Forelimb muscle (tissue), 1 donor: ENCODE measurements around the gene CLSTN3. TPM values are rescaled to one million over a fixed set of nuclear protein-coding genes. Genes with fewer than 3 reads are reported as not detected.
"Not testable (repeated sequence)": the region's sequence is repeated elsewhere in the genome, so short reads cannot be mapped to it uniquely, and the experiment has no call there.

Experiments used
- DNase-seq: peaks from one replicate; pipeline ENCODE4 v3.0.0-alpha.2; 2013; ENCODE audit warnings: low read depth
- polyA plus RNA-seq: library from polyadenylated mRNA; unstranded; fragments of 120-200 nt; gene quantifications from one replicate; pipeline ENCODE4 v1.2.1, GENCODE V29; 2013; ENCODE audit not compliant: insufficient read length

The CLSTN3 gene
- polyA plus RNA-seq, 1 donor, result 13.5 TPM

DNA sequence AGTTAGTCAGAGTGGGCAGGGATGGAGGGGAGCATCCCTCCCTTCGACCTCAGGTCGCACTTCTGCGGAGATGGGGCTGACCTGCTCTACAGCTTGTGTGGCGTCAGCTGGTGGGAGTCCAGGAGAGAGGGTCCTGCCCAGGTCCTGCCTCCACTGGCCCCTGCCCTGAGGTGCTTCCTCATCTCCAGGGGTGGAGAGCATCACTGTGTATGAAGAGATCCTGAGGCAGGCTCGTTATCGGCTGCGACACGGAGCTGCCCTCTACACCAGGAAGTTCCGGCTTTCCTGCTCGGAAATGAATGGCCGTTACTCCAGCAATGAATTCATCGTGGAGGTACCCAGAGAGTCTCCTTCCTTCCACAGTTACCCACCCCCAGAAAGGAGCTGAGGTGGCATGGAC, 20.2 kb downstream of the CLSTN3 start:
- no peak for DNase-seq

DNA sequence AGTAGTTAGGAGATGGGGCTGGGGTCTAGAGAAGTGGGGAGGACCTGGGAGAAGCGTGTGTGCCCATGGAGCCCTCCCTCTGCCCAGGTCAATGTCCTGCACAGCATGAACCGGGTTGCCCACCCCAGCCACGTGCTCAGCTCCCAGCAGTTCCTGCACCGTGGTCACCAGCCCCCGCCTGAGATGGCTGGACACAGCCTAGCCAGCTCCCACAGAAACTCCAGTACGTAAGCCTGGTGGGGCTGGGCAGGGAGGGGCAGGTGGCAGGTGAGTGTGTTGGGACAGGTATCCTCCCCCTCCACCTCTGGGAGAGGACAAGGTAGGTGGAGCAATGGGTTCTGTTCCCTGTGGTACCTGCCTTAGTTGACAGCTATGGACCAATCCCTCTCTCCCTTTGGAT, 20.7 kb downstream of the CLSTN3 start:
- DNase-seq, result no peak

DNA sequence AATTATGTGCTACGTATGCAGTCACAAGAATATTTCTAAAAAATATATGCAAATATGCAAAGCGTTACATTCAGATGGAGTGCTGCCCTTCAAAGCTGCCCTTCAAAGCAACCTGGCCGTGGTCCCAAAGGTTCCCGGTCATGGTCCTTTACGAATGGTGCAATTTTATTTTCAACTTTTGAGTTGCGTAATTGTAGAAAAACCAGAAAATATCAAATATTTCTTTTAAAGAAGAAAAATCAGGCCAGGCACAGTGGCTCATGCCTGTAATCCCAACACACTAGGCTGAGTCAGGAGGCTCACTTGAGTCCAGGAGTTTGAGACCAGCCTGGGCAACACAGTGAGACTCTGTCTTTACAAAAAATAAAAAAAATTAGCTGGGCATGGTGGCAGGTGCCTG, 21.4 kb downstream of the CLSTN3 start:
- no peak for DNase-seq

DNA sequence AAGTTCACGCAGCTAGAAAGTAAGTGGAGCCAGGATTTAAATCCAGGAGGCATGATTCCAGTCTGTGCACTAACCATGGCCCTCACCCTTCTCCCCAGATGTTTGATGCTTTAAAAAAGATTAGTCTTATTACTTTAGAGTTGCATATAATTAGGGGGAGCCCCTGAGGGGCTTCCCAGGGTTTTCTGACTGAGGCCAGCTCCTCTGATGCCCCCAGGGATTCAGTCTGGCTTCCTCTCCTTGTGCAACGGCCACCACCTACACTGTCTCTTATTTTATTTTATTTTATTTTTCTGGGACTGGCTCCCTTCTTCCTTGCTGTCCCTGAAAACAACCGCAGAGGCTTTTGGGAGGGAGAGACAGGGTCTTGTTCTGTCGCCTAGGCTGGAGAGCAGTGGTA, 22.6 kb downstream of the CLSTN3 start:
- DNase-seq, result no peak

DNA sequence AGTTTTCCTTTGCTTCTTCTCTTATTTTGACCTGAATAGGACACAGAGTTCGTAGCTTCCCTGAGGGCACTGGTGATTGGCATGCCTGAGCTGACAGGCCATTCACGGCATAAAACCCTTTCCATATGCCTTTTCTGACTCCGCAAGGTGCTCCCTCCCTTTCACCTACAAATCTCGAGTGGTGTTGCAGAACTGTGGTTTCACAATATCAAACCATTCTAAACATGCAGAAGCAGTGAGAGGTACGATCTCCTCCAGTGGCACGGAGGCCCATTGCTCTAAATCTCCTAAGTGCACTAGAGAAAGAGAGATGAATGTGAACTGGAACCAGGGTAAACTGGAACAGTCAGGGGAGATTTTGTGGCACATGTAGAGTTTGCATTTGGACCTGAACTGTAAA, 23.9 kb downstream of the CLSTN3 start:
- DNase-seq, result no peak

DNA sequence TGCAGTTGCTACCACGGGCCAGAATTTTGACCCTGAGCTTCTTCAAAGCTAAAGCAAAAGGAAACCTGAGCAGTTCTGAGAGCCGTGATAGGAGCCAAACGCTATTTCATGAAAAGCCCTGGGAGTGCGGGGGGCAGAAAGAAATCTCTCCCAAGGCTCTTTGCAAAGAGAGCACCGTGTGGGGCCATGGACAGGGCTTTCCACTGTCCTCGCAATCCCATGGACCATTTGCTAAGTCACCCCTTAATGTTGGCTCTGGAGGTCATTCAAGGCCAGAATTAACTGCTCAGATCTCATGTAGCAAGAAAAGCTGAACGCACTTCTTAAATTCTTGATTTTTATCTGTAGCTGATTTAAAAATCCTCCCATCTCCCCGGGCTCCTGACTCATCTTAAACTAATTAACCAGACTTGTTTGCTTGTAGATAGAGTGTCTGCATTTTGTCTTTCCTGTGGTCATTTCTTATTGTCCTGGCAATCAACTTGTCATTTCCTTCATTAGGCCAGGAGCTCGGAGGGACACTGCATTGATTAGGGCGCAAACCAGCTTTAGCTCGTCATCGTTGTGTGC, 24.8 kb downstream of the CLSTN3 start:
- no peak for DNase-seq

DNA sequence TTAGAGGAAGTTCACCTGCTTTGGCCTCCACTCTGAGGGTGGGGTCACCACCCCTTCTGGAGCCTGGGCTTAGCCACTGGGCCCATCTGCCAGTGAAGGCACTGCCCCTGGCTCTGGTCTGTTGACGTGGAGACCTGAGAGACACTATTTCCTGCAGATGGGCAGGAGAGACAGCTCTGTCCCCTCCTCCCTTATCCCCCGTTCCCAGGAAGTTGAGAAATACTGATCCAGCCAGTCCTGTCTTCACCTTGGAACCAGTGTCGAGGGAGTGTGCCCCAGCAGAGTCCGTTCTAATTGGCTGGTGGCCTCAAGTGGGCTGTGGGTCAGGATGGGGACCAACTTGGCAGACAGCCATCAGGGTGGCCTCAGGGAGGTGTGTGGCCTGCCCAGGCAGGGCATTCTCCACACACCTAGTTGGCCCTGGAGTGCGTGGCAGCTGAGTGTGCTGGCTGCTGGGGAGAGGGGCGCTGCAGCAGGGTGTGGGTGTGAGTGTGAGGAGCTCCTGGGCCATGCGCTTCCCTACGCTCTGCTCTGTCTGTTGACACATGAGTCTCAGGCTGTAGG, 25.4 kb downstream of the CLSTN3 start:
- DNase-seq, result no peak

DNA sequence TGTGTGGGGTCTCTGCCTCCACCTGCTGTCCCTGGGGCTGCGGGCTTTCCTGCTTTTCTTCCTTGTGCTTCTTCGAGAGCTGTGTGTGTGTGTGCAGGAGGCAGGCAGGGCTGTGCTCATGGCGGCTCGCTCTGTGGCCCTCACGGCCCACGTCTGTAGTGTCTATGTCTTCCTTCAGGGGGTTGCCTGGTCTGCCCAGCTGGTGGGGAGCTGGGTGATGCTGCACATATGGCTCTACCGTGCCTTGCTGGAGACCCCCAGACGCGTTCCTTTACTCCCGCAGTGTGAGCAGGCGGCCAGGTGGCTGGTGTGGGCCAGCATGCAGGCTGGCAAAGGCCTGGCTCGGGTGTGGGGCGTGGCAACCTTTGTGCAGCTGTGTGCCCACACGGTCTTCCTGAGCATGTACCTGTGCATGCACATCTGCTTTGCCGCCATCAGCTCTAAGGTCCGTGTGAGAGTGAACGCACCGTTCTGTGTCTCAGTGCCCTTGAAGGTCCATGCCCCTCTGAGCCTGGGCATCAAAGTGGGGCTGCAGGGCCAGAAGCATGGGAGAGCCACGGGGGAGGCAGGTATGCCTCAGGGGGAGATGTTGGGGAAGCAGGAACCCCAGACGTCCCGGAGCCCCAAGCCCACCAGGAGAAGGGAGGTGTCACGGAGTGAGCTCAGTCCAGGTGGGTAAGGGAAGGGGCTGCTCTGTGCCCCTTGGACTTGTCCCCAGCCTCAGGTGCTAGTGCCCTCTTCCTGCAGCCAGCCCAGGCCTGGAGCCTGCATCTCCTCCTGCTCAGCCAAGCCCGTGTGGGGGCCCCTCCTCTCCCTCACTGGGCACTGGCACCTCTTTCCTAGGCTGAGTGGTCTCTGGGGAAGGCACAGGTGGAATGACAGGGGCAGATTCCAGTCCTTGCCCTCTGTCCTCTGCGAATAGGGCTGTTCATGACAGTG, 26.4 kb downstream of the CLSTN3 start:
- DNase-seq, result no peak

DNA sequence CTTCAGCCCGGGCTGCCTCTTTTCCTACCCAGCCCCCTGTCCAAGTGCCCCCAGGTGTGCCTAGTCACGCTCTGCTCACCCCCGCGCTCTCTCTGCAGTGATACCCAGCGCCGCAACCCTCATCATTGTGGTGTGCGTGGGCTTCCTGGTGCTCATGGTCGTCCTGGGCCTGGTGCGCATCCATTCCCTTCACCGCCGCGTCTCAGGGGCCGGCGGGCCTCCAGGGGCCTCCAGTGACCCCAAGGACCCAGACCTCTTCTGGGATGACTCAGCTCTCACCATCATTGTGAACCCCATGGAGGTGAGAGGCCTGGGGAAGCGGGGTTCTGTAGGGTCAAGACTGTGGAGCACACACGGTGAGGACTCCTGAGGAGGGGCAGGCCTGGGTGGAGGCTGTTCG, 27.2 kb downstream of the CLSTN3 start:
- DNase-seq, result no peak

DNA sequence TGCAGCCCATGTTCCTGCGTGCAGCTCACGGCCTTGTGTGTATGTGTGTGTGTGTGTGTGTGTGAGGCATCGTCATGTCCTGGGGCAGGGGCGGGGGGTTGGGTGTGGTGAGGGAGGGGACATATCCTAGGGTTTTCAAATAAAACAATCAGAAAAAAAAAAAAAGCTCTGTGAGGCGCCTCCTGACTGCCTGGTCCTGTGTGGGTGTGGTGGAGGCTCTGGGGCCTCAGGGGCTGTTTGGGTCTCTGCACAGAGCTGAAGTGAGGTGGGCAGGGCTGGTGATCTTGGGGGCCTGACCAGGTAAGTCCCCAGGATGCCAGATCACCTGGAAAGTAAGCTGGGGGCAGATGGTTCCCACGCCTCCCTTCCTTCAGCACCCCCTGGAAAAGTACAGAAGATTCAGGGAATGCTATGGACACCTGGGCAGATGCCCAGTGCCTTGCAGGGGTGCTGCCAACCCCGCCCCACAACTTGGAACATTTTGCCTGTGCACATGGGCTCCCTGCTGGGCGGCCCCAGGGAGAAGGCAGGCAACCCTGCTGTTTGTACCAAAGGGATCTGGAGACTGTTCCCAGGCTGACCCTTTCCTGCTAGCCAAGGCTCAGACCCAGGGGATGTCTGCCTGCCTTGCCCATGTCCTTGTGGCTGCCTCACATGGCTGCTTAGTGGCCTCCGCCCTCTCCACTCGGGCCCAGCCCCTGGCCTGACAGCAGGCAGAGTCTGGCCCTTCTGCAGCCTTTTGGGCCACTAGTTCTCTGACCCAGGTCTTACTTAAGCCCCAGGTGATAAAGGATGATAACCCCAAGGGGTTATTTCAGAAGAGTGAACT, 28.8 kb downstream of the CLSTN3 start:
- no peak for DNase-seq

DNA sequence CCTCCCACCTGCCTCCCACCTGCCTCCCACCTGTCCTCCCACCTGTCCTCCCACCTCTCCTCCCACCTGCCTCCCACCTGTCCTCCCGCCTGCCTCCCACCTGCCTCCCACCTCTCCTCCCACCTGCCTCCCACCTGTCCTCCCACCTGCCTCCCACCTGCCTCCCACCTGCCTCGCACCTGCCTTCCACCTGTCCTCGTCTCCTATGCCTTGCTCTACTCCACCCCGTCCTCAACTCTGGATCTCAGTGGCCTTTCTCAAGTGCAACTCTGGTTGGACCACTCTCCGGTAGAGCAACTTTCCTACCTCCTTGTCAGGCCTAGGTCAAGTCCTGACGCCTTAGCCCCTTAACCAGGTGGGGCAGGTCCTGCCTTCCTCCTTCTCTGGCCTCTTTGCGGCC, 30.0 kb downstream of the CLSTN3 start:
- no peak for DNase-seq

DNA sequence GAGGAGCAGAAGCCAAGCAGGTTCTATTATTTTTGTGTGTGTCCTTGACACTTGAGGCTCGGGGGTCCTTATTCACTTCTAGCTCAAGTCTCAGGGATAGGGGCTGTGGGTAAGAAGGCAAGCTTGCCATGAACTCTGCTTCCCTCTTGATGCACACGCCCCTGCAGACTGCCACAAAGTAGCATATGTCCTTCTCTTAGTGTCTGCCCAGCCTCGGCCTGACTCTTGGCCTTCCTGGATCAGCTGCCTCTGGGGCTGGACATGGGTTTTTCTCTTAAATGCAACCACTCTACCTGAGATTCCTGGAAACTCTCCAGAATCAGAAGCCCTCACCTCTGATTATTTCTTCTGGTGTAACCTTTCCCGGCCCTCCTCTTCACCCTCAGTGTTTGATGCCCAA, 31.2 kb downstream of the CLSTN3 start:
- DNase-seq, result no peak

DNA sequence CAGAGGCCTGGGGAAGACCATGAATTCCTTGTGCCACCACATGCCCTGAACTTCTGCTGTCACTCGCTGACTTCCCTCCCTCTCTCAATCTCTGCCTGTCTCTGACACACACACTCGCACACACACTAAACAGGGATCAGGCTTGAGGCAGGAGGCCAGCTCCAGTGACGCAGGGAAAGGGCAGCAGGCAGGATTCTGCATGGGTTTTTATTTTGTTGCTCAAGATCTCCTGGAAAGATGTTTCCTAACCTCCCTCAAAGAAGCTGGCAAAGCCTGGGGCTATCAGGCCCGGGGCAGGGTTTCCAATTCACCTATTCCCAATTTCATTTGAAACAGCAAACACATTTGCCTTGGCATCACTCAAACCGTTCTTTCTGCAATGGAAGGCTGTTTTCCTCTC, 31.6 kb downstream of the CLSTN3 start:
- DNase-seq, result no peak

DNA sequence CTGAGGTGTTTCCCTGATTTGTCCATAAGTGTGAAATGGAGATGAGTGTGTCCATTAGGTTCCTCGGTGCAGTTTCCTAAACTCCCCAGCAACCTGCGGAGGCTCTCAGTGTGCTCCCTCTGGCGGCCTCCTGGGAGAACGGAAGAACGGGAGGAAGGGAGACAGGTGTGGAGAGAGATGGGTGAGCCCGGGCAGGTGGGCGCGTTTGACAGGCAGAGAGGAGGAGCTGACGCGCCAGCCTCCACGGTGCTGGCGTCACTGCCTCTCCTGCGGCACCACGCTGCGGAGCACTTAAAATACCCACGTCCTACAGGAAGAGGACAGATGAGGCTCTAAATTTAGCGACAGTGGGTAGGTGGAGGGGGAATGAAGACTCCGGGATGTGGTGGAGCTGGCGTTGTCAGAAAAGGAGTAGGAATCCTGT, 32.5 kb downstream of the CLSTN3 start:
- no peak for DNase-seq

DNA sequence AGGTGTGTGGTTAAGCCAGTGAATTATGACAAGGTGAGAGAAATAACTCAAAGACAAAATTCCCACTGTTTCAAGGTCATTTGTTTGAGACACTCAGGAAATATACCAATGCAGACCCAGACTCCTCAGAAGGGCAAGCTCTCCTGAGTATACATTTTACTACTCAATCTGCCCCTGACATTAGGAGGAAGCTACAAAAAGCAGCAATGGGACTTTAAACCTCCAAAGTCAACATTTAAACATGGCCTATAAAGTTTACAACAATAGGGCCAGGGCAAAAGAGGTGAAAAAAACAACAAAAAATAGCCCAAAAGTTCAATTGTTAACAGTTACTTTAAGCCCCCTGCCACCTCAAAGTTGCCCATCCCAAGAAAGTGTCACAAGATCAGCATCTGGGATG, 39.8 kb downstream of the CLSTN3 start:
- DNase-seq, result no peak

DNA sequence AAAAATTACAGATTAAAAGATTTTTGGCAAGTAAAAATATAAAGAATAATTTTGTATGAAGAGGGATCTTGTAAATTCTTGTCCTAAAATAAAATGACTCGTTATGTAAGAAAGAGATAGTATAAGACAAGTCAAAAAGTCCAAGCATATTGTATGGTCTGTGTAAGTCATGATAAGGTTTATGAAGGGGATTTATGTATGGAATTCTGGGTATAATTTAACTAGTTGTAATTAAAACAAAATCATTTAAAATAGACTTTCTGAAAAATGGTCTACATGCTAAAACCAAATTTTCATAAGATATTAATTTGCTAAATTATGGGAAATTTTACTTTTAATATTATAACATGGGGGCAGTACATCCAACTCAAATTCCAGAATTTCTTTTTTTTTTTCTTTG, 41.7 kb downstream of the CLSTN3 start:
- DNase-seq, result no peak

DNA sequence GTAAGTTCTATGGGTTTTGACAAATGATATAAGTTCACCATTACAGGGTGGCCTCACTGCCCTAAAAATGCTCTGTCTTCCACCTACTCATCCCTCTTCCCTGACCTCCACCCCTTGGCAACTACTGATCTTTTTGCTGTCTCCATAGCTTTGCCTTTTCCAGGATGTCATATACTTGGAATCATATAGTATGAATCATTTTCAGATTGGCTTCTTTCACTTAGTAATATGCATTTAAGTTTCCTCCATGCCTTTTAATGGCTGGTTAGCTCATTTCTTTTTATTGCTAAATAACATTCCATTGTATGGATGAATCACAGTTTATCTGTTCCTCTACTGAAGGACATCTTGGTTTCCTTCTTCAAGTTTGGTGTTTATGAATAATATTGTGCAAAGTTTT, 45.3 kb downstream of the CLSTN3 start:
- no peak for DNase-seq

DNA sequence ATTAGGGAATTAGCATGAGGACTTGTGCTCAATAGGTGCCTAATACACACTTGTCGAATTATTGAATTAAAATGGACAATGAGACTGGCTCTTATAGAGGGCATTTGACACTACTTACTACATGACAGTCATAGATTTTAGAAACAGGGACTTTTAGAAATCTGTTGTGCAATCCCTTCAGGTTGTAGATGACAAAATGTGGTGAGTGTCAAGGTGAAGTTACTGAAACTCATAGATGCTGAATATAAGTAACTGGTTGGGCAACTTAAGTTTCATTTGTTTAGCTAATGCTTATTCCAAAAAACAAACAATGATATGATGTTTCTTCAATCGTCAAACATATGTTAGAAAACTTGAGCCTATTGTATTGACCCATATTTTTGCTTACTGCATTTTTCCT, 46.4 kb downstream of the CLSTN3 start:
- no peak for DNase-seq

DNA sequence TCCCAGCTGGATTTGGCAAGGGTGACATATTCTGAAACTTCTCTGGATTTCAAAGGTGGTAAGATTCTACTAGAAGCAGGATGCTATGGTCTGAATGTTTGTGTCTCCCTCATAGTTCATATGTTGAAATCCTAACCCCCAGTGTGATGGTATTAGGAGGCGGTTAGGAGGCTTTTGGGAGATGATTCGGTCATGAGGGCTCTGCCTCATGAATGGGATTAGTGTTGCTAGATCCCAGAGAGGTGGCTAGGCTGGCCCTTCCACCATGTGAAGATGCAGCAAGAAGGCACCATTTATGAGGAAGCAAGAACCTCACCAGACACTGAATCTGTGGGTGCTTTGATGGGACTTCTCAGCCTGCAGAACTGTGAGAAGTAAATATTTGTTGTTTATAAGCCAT, 48.3 kb downstream of the CLSTN3 start:
- no peak for DNase-seq

DNA sequence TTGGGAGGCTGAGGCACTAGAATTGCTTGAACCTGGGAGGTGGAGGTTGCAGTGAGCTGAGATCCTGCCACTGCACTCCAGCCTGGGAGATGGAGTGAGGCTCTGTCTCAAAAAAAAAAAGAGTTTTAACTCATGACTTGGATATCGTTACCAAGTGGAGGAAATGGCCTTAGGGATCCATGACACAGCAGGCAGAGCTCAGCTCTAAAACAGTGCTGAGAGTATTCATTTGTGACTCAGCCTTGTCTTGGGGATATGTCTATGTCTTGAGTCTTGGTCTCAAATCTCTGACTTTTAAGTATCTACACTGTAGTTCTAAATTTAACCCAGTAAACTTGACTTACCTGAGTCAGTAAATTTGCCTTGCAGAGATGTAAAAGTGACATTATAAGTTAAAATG, 50.5 kb downstream of the CLSTN3 start:
- DNase-seq, result no peak

DNA sequence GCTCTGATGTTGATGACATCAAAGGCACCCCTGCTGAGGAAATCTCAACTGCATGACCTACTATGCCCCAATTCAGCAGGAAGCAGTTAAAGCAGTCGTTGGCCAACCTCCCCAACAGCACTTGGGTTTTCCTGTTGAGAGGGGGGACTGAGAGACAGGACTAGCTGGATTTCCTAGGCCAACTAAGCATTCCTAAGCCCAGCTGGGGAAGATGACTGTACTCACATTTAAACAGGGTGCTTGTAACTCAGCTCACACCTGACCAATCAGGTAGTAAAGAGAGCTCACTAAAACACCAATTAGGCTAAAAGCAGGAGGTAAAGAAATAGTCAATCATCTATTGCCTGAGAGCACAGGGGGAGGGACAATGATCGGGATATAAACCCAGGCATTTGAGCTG, 55.9 kb downstream of the CLSTN3 start:
- DNase-seq, result not testable (repeated sequence)
